Tibial nerve (tissue), 4 donors: ENCODE results near the gene KLK7.

ENCODE experiments used
- CTCF ChIP-seq, 5 experiments: fragments of 200-600 bp in 3 of 5; fragments of 450-650 bp in 2 of 5; sonication (generic) in 3 of 5; IDR thresholded peaks; one replicate each; pipeline ENCODE4 v1.5.1; 2016 to 2019; ENCODE audit warnings: antibody characterized with exemption in 5 of 5, mild to moderate bottlenecking in 3 of 5, moderate library complexity in 2 of 5
- EP300 ChIP-seq, 2 donors: sonication (generic); formaldehyde crosslinking; IDR thresholded peaks; one replicate each; pipeline ENCODE4 v1.6.1; 2017; ENCODE audit warnings: antibody characterized with exemption in 2 of 2, mild to moderate bottlenecking in 1 of 2
- POLR2A ChIP-seq, 2 donors: fragments of 450-650 bp; IDR thresholded peaks; one replicate each; pipeline ENCODE4 v1.6.1; 2017; ENCODE audit warnings: antibody characterized with exemption in 2 of 2, mild to moderate bottlenecking in 2 of 2, moderate library complexity in 2 of 2

DNA sequence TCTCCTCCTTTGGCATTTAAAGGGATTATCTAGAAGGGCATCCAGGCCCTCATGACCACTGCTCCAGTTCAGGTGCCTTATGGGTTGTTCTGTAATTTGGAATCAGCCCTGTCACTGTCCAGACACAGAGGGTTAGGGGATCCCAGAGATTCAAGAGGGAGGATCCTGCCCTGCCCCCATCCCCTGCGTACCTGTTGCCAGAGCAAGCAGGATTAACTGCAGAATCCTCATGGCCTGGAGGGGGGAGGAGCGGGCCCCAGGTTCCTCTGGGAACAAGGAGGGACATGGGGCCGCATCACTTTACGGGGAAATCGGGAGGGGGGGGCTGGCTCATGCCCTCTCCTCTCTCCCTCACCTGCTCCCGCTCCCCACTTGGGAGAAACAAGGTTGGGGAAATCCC, 41.7 kb upstream of the KLK7 start:
- TF ChIP-seq EP300 (IDR thresholded peaks at IDR 0.05) (no peak), CTCF (IDR thresholded peaks at IDR 0.05) (no peak), POLR2A (IDR thresholded peaks at IDR 0.05) (no peak)
